Stimulated activated CD4-positive, alpha-beta T cell treated with anti-CD3 and anti-CD28 coated beads, Interleukin-1b, Interleukin-23, amount 100 ng/mL, for 4 hours (primary cell): ENCODE data around the gene NOS1.
"Not testable (repeated sequence)": the region's sequence is repeated elsewhere in the genome, so short reads cannot be mapped to it uniquely, and the experiment has no call there.

Source experiments
- DNase-seq, 2 donors: peaks; one replicate each; pipeline ENCODE4 v3.0.0-alpha.2; 2020; ENCODE audit warnings: low read depth in 2 of 2

The NOS1 gene

GRCh38 chr12:117361347-117361751 lies at the start of gene NOS1:
TSS of gene NOS1 (minus strand) at chr12:117361626. CDS start at chr12:117331069, 30,557 bp downstream.
- no peak for DNase-seq

- no peak for DNase-seq
Measured at GRCh38 chr12:117409286-117409685, 47.9 kb upstream of the NOS1 start.

GRCh38 chr12:117408161-117408791 lies 46.9 kb upstream of the NOS1 start:
- no peak for DNase-seq

- DNase-seq: no peak
Measured at GRCh38 chr12:117404940-117405339, 43.5 kb upstream of the NOS1 start.

- no peak for DNase-seq
Measured at GRCh38 chr12:117404203-117404853, 42.9 kb upstream of the NOS1 start.

- DNase-seq: no peak
Measured at GRCh38 chr12:117403586-117404139, 42.2 kb upstream of the NOS1 start.

GRCh38 chr12:117402363-117402762 lies 40.9 kb upstream of the NOS1 start:
- no peak for DNase-seq

- DNase-seq: no peak
Measured at GRCh38 chr12:117400912-117401311, 39.5 kb upstream of the NOS1 start.

- not testable (repeated sequence) for DNase-seq
Measured at GRCh38 chr12:117398482-117398881, 37.1 kb upstream of the NOS1 start.

- no peak for DNase-seq
Measured at GRCh38 chr12:117395766-117396165, 34.3 kb upstream of the NOS1 start.

GRCh38 chr12:117394491-117394890 lies 33.1 kb upstream of the NOS1 start:
- DNase-seq: no peak

- no peak for DNase-seq
Measured at GRCh38 chr12:117393656-117394055, 32.2 kb upstream of the NOS1 start.

GRCh38 chr12:117390866-117391265 lies 29.4 kb upstream of the NOS1 start:
- no peak for DNase-seq

GRCh38 chr12:117388951-117389446 lies 27.6 kb upstream of the NOS1 start:
- no peak for DNase-seq

GRCh38 chr12:117387832-117388231 lies 26.4 kb upstream of the NOS1 start:
- DNase-seq: no peak

- no peak for DNase-seq
Measured at GRCh38 chr12:117384735-117385134, 23.3 kb upstream of the NOS1 start.

GRCh38 chr12:117380083-117380482 lies 18.7 kb upstream of the NOS1 start:
- DNase-seq: no peak

GRCh38 chr12:117377758-117378157 lies 16.3 kb upstream of the NOS1 start:
- DNase-seq: no peak

GRCh38 chr12:117370588-117370987 lies 9.2 kb upstream of the NOS1 start:
- DNase-seq: no peak

GRCh38 chr12:117370000-117370399 lies 8.6 kb upstream of the NOS1 start:
- not testable (repeated sequence) for DNase-seq

- DNase-seq: peak; percentile 8 to 11
Measured at GRCh38 chr12:117367006-117367638, 5.7 kb upstream of the NOS1 start.

GRCh38 chr12:117365049-117365616 lies 3.7 kb upstream of the NOS1 start:
- DNase-seq: no peak
